Measurements from ENCODE around the gene FOXP1.

The FOXP1 gene

DNA sequence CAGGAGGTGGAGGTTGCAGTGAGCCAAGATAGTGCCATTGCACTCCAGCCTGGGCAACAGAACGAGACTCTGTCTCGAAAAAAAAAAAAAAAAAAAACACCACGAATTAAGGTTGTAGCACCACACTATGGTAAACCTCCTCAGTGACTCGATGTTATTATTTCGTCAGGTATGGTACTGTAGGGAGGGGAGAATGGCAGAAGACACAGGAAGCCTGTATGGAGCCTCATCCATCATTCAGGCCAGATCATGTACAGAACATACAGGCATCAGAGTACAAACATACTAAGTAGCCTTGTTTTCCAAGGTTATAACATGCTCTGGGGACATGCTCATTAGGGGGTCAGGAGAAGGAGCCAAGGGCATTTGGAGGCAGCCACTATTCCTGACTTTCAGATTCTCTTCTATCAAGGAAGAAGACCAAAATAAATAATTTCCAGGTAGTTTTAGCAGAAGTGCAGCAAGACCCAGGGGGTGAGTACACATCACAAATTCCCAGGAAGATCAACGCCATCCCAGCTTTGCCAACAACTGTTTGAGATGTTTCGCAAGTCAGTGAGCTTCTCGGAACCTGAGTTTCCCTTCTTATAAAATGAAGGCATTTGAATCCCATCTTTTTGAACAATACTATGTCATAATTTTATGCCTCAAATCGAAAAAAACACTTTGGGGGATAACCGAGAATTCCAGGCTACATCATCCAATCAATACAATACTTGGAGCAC is 79.8 kb downstream of the FOXP1 start:
- no peak for DNase-seq

DNA sequence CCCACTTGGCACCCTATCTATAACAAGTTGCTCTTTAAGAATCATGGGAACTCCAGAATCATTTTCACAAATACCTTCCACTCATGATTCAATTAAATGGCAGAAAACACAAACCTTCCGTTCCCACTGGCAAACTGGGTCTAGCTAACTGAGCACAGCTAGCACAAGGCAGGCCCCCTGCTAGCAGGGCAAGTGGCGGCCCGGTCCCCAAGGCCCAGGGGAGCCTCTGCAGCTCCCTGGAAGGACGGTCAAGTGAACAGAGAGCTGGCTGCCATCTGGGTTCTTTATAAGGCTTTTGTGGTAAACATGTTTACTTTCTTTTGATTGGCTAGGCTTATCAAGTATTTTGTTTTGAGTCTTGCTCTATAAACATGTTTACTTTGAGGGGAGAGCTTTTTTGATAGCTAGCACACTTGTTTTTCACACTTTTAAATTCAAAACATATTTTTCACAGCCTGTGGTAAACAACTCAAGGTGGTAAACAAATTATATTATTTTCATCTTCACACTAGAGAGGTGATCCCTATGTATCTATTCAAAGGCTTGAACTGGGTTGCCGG is 81.4 kb downstream of the FOXP1 start:
- DNase-seq, result no peak

DNA sequence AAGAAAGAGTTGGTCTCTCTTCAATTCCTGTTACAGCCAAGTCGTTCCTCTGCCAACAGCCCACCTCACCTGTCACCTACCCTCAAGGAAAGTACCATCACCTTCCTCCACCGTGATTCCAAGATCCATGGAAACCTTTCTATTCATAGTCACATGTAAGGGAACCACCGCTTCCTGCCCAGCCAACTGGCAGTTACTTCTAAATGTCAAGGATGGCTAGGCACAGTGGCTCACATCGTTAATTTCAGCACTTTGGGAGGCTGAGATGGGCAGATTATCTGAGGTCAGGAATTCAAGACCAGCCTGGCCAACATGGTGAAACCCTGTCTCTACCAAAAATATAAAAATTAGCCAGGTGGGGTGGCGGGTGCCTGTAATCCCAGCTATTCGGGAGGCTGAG is 82.8 kb downstream of the FOXP1 start:
- no peak for DNase-seq

DNA sequence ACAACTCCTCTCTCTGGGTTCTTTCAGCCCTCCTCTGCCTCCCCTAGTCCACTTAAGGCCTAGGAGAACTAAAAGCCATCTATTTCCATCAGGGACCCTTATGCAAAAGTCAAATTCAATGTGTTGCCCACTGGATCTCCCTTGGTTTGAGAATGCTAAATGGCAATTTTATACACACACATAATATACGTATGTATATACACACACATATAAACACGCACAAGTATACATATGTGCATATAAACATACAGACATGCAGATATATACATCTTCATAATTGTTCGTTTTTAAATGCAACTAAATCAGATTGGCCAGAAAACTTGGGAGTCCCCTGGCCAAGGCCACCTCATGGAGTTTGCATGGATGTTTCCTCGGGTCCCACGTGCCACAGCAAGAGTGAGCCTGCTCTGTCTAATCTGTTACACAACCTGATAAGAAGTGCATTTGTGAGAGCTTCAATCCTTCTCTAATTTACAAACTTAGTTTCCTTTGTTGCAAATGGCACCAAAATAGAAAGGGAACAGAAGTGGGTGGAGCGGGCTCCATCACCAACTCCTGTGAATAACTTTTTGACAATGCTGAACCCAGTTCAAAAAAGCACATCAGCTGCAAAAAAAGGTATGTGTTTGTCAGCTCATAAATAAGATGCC is 84.2 kb downstream of the FOXP1 start:
- DNase-seq, result no peak

DNA sequence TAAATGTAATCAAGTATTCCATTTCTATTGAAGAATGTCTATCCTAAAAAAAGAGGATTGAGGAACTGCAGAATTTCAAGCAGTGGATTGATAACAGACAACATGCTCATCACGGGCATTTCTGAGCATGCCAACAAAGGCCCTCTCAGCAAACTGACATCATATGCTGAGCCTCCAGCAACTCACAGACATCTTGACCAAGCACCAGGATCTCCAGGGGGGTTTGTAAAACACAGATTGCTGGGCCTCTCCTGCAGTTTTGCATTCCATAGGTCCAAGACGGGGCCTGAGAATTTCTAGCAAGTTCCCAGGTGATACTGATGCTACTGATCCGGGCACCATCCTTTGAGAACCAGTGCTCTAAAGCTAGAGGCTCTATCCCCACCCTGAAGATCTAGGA is 85.0 kb downstream of the FOXP1 start:
- DNase-seq, result no peak

DNA sequence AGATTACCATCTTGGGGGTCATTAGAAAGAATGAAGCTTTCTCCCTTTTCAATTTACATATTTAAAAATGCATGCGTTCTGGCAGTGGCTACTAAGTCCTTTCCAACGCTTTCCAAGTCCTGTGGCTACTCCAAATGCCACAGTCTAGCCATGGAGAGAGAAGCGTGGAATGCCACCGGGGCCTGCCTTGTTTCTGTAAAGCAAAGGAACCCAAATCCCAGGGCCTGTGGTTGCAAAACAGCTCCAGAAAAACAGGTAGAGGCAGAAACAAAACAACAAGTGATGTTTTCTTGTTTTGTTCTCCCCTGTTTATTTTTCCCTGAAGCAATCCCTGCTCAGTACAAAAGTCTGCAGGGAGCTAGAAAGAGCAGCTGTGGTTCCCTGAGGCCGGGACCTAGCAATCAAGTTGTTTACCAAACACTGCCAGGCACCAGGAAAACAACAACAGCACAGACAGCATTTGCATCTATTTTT is 85.5 kb downstream of the FOXP1 start:
- DNase-seq, result no peak

DNA sequence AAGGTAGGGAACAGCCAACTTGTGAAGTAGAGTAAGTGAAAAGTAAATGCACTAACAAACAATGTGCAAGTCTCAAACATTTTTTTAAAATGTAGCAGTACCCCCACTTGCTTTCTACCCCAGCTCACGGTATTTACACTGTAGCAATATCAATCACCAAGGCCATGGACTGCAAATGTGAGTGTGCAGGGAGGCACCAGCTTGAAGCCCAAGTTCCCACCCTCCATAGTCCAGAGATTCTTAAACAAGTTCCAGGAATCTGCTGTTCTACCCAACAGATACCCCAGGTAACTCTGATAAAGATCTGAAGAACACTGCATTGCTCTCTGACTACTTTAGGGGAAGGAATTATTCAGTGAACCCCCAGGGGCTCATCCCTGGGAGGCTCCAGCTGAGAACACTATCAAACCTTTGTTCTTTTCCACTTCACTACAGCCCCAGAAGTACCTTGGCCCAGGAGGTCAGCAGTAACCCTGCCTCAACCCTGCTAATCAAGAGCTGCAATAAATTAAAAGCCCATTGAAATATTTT is 86.1 kb downstream of the FOXP1 start:
- no peak for DNase-seq

DNA sequence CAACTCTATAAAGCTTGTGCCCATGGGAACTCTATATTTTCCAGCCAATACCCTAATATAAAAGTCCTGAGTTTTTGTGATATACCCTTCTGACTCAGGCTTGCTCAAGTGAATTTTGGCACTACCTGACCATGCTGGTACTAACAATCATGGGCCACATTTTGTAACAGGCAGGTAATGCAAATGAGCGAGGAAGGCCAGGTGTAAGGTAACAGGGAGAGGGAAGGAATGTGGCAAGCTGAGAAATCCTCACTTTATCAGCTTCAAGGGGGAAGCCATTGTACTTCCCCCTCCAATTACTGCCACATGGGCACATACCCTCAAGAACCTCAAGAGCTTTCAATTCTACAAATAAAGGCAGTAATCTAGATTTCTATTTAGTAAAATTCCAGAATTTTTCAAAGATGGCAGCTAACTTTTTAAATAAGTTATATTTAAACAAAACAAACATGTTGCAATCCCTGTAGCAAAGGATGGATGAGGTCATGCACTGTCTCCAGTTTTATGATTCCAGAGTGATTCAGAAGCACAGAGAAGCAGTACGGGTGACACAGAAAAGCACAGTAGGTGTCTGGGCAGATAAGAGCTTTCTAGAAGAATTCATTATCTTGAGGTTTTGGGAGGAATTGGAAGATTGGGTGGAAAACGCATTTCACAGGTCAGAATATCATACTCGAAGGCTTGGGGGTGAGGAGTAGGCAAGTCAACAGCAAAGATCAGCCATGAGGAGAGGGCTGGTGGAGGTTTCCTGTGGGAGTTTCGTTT is 87.6 kb downstream of the FOXP1 start:
- DNase-seq, result no peak

DNA sequence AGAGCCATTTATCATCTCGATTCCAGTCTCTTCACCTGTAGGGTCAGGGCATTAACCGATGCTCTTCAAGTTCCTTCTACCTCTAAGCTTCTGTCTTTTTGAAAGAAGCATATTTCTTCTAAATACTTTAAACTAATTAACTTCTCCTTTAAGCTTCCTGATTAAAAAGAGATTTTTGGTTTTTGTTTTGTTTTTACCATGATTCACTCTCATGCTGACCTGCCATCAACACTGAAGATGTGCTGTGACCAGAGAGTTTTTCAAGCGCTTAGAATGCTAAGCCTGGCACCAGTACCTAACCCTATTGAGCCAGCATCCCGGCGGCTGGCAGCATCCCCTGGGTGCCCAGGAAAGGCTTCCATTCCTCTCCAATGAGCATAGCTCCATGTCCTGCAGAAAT is 89.3 kb downstream of the FOXP1 start:
- DNase-seq, result no peak

DNA sequence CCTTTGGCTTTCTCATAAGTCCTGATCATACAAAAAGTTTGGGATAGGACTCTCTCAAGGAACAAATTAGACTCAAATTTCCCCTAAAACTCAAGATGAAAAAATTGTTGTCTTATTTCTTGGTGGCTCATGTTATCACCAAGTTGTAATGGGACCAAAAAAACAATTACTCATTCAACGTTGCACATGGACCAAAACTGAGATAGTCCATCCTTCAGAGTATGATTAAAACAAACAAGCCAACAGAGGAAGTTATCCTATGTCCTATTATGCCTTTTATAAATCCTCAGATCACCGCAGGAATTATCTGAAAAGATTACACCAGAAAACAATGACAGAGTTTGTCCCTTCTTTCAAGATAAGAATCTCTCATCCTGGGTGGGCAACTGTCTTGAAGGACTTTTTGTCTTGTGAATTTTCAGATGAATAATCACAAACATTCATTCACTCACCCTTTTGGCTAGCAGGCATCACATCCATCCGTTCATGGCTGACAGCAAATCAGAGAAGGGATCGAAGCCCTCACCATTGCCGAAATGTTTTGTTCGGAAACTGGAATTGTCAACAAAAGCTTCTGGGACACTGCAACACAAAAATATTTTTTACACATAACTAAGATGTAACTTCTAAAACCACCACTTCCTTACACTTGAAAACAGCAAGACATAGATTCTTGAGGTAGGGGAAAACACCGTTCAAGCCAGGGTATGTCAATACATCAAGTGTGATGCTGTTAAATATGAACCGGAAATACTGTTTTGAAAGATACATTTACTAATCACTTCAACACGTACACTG is 90.4 kb downstream of the FOXP1 start:
- DNase-seq, result no peak

DNA sequence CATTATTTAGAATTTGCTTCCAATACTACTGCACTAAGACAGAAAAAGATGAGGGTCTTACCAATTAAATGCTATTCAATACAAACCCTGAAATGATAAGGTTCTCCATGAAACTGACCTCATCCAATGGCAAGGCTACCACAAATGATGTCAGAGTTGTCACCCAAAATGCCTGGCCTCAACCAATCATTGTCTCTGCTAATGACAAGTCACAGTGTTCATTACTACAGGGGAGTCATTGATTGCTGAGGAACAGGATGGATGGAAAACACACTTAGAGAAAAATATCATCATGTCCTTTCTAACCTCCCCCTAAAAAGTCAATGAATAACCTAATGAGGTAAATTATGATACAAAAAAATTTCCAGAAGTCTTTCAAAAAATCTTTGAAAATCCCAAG is 91.0 kb downstream of the FOXP1 start:
- DNase-seq, result no peak

DNA sequence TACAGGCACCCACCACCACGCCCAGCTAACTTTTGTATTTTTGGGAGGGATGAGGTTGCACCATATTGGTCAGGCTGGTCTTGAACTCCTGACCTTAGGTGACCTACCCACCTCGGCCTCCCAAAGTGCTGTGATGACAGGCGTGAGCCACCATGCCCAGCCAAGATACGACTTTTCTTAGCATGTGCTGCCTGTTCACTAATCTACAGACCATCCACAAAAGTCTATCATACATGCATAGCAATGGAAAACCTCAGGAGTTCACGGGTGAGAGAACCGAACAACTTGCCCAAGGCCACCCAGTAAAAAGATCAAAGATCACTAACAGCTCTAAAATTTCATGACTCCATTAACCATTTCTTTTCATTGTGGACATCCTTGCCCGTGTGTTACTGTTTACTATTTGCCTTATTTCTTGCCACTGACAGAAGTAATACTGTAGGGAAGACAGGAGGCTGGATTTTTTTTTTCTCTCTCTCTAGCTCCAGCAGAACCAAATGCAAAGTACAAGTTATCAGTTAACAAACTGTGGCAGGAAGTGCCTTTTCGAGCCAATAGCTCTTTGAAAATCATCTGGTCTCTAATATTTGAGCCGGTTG is 92.3 kb downstream of the FOXP1 start:
- DNase-seq, result no peak

DNA sequence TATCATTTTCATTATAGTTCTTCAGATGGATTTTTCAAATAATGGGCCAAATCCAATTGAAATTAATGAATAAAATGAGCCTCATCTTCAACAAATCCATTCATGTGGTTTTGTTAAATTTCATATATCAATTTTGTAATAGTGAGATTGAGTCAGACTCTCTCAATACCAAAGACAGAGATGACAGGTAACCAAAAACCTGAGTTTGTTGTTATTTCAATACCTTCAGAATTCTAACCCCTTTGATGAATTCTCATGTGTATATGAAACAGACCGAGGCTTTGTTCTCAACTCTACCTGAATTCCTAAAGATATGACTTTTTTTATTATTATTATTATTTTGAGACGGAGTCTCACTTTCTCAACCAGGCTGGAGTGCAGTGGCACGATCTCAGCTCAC is 92.8 kb downstream of the FOXP1 start:
- DNase-seq, result no peak

DNA sequence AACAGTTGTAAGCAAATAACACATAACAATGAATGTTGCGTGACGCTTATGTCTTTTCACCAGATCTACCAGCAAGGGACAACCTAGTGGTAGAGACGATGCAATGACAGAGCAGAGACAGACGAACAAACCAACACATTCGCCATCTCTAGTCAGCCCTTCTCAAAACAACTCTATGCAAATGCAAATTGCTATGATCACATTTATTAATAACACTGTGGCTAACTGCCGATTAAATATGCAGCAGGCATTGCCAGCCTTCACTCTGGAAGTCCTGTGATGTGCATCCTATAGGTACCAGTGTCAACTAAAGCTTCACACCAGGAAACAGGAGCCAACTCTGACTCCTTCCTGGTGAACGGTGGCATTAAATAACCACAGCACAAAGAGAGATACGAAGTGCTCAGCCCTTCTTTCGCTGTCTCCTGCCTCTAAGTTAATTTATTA is 94.2 kb downstream of the FOXP1 start:
- DNase-seq, result no peak

DNA sequence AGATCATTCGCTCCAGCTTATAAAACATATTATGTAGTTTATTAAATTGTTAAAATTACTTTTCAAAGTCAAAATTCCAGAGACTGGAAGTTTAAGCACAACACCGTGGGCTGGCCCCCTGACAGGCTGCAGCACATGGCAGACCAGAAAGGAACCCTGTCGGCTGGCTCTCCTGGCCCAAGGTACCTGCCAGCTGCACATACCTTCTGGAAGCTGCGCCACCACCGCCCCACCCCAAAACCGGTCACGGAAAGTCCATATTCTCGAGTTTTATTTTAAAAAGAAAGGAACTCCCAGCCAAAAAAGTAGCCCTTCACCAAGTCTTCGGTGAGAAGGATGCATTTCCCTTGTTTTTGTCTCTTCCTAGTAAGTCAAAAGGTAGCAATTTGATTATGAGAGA is 94.6 kb downstream of the FOXP1 start:
- no peak for DNase-seq

DNA sequence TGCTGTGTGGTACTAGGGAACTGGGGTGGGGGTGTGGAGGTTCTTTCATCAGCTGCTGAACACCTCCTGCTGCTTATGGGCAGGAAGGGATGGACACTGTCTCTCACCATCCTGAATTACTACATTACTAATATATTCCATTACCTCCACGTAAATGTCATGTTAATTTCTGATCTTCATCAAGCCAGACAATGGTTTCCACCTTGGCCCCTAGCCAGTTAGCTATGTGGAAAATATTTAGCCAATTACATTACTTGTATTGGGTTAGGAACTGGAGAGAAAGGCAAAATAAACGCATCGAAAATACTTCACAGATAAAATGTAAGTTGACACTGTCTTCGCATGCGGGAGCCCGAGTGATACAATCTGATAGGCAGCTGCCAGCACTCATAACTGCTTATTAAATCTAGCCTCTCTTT is 95.1 kb downstream of the FOXP1 start:
- DNase-seq, result no peak

DNA sequence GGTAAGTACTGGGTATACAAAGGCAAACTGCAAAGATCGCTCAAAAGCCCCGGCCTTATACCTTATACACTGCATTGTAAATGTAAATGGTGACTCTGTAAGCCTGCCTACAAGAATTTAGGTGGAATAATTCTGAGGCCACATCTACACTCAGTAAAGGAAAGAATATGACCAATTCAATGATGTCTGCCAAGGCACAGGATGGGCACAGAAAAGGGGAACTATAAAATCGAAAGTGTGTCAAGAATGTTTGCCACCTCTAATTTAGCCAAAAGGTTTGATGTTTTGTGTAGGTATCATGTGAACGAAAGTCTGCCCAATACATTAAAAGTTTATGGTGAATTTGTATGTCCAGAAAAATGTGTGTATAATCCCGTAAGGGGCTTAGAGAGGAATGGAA is 96.1 kb downstream of the FOXP1 start:
- no peak for DNase-seq

DNA sequence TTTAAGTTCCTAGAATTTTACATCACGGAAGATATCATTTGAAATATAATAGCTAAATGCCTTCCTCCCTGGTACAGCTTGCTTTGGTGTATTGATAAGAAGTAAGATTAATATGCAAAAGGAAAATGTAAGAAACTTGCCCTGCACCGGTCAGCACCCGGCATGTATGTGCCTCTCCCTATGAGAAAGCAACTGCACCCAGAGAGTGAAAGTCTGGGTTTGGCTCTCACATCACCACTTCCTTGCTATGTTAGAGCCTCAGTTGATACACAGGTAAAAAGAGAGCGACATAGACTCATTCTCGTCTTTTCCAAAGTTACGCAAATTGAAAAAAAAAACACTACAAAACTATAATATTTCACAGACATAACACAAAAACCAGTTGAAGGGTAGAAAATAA is 96.7 kb downstream of the FOXP1 start:
- DNase-seq, result no peak

DNA sequence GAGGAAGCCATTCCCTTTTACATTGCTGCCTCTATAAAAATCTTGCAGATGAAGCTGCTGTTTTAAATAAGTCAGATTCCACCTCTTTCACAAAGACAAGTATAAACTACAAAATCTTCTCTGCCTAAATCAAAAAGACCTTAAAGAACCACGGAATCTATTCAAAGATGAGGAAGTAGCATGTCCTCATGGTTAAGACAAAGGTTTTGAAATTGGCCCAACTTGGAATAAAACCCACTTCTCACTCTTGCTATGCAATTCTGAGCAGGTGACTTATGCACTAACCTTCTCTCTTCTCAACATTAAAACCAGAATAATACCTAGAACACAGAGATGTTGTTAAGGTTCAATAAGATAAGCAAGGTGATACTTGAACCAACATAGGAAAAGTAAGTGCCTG is 97.6 kb downstream of the FOXP1 start:
- DNase-seq, result no peak

DNA sequence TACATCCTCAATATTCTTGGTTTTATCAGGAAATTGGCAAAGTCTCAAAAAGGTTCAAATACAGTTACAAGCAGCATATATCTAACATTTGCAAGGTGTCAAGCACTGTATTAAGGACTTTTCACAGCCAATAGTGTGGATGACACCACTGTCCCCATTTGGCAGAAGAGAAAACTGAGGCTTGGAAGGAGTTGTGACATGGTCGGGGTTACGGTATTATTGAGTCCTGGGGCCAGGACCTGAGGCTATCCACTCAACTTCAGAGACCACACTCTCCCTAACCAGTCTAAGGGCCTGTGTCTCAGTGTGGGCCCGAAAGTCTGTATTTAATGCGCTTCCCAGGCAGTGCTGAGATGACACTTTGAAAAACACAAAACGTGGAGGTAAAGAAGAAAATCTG is 99.1 kb downstream of the FOXP1 start:
- no peak for DNase-seq

DNA sequence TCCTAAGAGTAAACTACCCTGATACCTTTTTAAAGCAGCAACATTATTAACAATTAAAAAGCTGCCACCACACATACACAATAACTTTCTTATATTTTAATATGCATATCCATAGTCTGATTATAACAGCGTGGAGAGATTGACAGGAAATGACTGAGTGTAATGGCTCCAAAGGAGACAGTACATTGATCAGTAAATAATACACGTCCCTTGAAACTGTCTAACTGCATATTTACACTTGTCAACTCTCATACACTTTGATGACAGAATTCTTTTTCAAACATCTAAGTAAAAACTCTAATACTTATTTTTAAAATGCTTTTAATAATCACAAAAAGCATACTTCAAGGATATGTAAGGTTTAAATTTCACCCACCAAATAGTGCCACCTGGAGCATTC is 99.5 kb downstream of the FOXP1 start:
- DNase-seq, result no peak

DNA sequence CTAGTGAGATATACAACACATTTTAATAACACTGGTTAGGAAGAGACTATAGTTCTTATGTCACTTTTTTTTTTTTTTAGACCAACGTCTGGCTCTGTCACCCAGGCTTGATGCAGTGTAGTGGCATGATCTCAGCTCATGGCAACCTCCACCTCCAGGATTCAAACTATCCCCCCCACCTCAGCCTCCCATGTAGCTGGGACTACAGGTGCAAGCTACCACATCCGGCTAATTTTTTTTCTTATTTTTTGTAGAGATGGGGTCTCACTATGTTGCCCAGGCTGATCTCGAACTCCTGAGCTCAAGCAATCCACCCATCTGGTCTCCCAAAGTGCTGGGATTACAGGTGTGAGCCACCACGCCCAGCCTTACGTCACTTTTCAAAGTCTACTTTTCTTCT is 100.8 kb downstream of the FOXP1 start:
- no peak for DNase-seq

Data from right forelimb (tissue), 1 donor.